Measurements from ENCODE around the gene TSPAN6.

DNA sequence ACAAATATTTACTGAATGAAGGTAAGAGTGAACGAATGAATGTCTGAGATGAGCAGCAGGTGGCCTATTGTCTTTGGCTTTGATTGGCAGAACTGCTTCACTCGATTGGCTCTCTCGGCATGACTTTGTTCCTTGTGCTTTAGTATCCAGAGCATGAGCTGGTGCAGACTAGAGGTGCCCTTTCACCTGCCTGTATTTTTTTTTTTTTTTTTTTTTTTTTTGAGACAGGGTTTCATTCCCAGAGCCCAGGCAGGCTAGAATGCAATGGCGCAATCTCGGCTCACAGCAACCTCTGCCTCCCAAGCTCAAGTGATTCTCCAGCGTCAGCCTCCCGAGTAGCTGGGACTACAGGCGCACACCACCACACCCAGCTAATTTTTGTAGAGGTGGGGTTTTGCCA is 46.3 kb upstream of the TSPAN6 start:
- no peak for TF ChIP-seq CEBPB (IDR thresholded peaks at IDR 0.05)
- TF ChIP-seq POLR2A (IDR thresholded peaks at IDR 0.05; ENCODE audit: low read length), result no peak
- TF ChIP-seq KDM1A (IDR thresholded peaks at IDR 0.05; ENCODE audit: low read depth), result no peak
- no peak for TF ChIP-seq GATA3 (IDR thresholded peaks at IDR 0.05; ENCODE audit: borderline replicate concordance)
- TF ChIP-seq, protein P1, sequence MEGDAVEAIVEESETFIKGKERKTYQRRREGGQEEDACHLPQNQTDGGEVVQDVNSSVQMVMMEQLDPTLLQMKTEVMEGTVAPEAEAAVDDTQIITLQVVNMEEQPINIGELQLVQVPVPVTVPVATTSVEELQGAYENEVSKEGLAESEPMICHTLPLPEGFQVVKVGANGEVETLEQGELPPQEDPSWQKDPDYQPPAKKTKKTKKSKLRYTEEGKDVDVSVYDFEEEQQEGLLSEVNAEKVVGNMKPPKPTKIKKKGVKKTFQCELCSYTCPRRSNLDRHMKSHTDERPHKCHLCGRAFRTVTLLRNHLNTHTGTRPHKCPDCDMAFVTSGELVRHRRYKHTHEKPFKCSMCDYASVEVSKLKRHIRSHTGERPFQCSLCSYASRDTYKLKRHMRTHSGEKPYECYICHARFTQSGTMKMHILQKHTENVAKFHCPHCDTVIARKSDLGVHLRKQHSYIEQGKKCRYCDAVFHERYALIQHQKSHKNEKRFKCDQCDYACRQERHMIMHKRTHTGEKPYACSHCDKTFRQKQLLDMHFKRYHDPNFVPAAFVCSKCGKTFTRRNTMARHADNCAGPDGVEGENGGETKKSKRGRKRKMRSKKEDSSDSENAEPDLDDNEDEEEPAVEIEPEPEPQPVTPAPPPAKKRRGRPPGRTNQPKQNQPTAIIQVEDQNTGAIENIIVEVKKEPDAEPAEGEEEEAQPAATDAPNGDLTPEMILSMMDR (IDR thresholded peaks at IDR 0.05), result no peak
- TF ChIP-seq, protein P2, sequence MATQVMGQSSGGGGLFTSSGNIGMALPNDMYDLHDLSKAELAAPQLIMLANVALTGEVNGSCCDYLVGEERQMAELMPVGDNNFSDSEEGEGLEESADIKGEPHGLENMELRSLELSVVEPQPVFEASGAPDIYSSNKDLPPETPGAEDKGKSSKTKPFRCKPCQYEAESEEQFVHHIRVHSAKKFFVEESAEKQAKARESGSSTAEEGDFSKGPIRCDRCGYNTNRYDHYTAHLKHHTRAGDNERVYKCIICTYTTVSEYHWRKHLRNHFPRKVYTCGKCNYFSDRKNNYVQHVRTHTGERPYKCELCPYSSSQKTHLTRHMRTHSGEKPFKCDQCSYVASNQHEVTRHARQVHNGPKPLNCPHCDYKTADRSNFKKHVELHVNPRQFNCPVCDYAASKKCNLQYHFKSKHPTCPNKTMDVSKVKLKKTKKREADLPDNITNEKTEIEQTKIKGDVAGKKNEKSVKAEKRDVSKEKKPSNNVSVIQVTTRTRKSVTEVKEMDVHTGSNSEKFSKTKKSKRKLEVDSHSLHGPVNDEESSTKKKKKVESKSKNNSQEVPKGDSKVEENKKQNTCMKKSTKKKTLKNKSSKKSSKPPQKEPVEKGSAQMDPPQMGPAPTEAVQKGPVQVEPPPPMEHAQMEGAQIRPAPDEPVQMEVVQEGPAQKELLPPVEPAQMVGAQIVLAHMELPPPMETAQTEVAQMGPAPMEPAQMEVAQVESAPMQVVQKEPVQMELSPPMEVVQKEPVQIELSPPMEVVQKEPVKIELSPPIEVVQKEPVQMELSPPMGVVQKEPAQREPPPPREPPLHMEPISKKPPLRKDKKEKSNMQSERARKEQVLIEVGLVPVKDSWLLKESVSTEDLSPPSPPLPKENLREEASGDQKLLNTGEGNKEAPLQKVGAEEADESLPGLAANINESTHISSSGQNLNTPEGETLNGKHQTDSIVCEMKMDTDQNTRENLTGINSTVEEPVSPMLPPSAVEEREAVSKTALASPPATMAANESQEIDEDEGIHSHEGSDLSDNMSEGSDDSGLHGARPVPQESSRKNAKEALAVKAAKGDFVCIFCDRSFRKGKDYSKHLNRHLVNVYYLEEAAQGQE (IDR thresholded peaks at IDR 0.05), result no peak
- no peak for TF ChIP-seq RAD21 (conservative IDR thresholded peaks at IDR 0.05 in 1 of 2, IDR thresholded peaks at IDR 0.05 in 1 of 2)
- TF ChIP-seq JUN (IDR thresholded peaks at IDR 0.05), result no peak
- TF ChIP-seq FOSL2 (IDR thresholded peaks at IDR 0.05), result no peak
- no peak for TF ChIP-seq FOSL2 (CRISPR knock-in tag; IDR thresholded peaks at IDR 0.05)

Measured in A549 (cell line).